HCT116 (cell line): ENCODE results near the gene PAPPA2.

Experiments
- CEBPB ChIP-seq: IDR thresholded peaks from 2 replicates; pipeline ENCODE4 v1.6.1; 2012; ENCODE audit warnings: low read depth
- EZH2 ChIP-seq: fragments of 200-600 bp; sonication (generic); IDR thresholded peaks from 2 replicates; pipeline ENCODE4 v1.6.1; 2017; ENCODE audit warnings: antibody characterized with exemption, mixed run types
- POLR2A ChIP-seq: IDR thresholded peaks from 2 replicates; pipeline ENCODE4 v1.7.0; 2011; ENCODE audit warnings: borderline replicate concordance; ENCODE audit not compliant: insufficient read depth, insufficient read length; ENCODE audit errors: extremely low read depth
- POLR2AphosphoS5 ChIP-seq: IDR thresholded peaks from 2 replicates; pipeline ENCODE4 v1.6.1; 2011; ENCODE audit warnings: mild to moderate bottlenecking, low read depth, low read length, moderate library complexity
- SP1 ChIP-seq: IDR thresholded peaks from 2 replicates; pipeline ENCODE4 v1.6.1; 2012; ENCODE audit warnings: low read depth
- TCF7L2 ChIP-seq: IDR thresholded peaks from 2 replicates; pipeline ENCODE4 v1.7.0; 2011; ENCODE audit warnings: borderline replicate concordance, inconsistent platforms; ENCODE audit not compliant: insufficient read depth, insufficient read length; ENCODE audit errors: extremely low read depth
- TF ChIP-seq, protein P1 (sequence below), 3 experiments: fragments of 200-600 bp in 1 of 3; sonication (generic) in 1 of 3; IDR thresholded peaks in 2 of 3; conservative IDR thresholded peaks in 1 of 3; 2 replicates each; pipeline ENCODE4 v1.5.1; 2012 to 2017; ENCODE audit warnings: low read depth in 2 of 3, low read length in 2 of 3, antibody characterized with exemption in 1 of 3, borderline replicate concordance in 1 of 3, control low read depth in 1 of 3, mild to moderate bottlenecking in 1 of 3, mixed read lengths in 1 of 3, mixed run types in 1 of 3, moderate library complexity in 1 of 3; ENCODE audit not compliant: insufficient read depth in 1 of 3
- TF ChIP-seq, protein P2 (sequence below): IDR thresholded peaks from 2 replicates; pipeline ENCODE4 v1.6.1; 2012; ENCODE audit warnings: low read depth
- TF ChIP-seq, protein P3 (sequence below): IDR thresholded peaks from 2 replicates; pipeline ENCODE4 v1.6.1; 2012
- TF ChIP-seq, protein P4 (sequence below): IDR thresholded peaks from 2 replicates; pipeline ENCODE4 v1.6.1; 2012

DNA sequence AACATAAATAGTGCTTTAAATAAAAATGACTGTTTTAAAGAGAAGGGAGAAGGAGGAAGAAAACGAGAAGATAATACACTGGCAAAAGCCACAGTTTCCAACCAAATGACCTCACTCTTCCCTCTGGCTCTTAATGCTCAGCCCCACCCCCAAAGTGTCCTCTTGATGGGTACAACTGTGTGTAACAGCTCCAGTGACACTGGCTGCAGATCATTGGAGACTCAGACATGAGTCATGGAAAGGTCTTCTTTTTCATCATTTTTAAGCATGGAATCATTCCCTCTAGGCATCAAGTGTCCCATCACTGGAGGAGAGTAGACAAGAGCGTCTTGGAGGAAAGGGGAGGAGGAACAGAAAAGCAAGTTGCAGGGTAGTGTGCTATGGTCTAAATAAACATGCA lies 333.0 kb downstream of the PAPPA2 start:
- TF ChIP-seq EZH2 (no peak), CEBPB (no peak), POLR2A (no peak), SP1 (no peak), TCF7L2 (no peak), POLR2AphosphoS5 (no peak)
- TF ChIP-seq, protein P1, sequence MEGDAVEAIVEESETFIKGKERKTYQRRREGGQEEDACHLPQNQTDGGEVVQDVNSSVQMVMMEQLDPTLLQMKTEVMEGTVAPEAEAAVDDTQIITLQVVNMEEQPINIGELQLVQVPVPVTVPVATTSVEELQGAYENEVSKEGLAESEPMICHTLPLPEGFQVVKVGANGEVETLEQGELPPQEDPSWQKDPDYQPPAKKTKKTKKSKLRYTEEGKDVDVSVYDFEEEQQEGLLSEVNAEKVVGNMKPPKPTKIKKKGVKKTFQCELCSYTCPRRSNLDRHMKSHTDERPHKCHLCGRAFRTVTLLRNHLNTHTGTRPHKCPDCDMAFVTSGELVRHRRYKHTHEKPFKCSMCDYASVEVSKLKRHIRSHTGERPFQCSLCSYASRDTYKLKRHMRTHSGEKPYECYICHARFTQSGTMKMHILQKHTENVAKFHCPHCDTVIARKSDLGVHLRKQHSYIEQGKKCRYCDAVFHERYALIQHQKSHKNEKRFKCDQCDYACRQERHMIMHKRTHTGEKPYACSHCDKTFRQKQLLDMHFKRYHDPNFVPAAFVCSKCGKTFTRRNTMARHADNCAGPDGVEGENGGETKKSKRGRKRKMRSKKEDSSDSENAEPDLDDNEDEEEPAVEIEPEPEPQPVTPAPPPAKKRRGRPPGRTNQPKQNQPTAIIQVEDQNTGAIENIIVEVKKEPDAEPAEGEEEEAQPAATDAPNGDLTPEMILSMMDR (IDR thresholded peaks at IDR 0.05 in 2 of 3, conservative IDR thresholded peaks at IDR 0.05 in 1 of 3; ENCODE audit: borderline replicate concordance in 1 of 3, insufficient read depth in 1 of 3, low read depth in 2 of 3, low read length in 2 of 3): no peak
- TF ChIP-seq, protein P2, sequence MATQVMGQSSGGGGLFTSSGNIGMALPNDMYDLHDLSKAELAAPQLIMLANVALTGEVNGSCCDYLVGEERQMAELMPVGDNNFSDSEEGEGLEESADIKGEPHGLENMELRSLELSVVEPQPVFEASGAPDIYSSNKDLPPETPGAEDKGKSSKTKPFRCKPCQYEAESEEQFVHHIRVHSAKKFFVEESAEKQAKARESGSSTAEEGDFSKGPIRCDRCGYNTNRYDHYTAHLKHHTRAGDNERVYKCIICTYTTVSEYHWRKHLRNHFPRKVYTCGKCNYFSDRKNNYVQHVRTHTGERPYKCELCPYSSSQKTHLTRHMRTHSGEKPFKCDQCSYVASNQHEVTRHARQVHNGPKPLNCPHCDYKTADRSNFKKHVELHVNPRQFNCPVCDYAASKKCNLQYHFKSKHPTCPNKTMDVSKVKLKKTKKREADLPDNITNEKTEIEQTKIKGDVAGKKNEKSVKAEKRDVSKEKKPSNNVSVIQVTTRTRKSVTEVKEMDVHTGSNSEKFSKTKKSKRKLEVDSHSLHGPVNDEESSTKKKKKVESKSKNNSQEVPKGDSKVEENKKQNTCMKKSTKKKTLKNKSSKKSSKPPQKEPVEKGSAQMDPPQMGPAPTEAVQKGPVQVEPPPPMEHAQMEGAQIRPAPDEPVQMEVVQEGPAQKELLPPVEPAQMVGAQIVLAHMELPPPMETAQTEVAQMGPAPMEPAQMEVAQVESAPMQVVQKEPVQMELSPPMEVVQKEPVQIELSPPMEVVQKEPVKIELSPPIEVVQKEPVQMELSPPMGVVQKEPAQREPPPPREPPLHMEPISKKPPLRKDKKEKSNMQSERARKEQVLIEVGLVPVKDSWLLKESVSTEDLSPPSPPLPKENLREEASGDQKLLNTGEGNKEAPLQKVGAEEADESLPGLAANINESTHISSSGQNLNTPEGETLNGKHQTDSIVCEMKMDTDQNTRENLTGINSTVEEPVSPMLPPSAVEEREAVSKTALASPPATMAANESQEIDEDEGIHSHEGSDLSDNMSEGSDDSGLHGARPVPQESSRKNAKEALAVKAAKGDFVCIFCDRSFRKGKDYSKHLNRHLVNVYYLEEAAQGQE: no peak
- TF ChIP-seq, protein P3, sequence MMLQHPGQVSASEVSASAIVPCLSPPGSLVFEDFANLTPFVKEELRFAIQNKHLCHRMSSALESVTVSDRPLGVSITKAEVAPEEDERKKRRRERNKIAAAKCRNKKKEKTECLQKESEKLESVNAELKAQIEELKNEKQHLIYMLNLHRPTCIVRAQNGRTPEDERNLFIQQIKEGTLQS: no peak
- TF ChIP-seq, protein P4, sequence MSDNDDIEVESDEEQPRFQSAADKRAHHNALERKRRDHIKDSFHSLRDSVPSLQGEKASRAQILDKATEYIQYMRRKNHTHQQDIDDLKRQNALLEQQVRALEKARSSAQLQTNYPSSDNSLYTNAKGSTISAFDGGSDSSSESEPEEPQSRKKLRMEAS: no peak
